Peyer's patch (tissue), 4 donors: ENCODE measurements around the gene SLC39A11. TPM values are rescaled to one million over a fixed set of nuclear protein-coding genes. Genes with fewer than 3 reads are reported as not detected.

ENCODE experiments used
- DNase-seq, 3 donors: peaks; one replicate each; pipeline ENCODE4 v3.0.0-alpha.2; 2017 to 2019
- H3K27ac ChIP-seq, 4 donors: fragments of 200-600 bp; sonication (generic); one replicate each; pipeline ENCODE4 v1.5.1; 2016 to 2019
- H3K27me3 ChIP-seq, 2 donors: fragments of 200-600 bp; sonication (generic); one replicate each; pipeline ENCODE4 v1.5.1; 2019
- H3K36me3 ChIP-seq, 3 donors: fragments of 200-600 bp; sonication (generic); one replicate each; pipeline ENCODE4 v1.5.1; 2016 to 2019
- H3K4me1 ChIP-seq, 4 donors: fragments of 200-600 bp; sonication (generic); one replicate each; pipeline ENCODE4 v1.5.1; 2016 to 2019
- H3K4me3 ChIP-seq, 4 donors: fragments of 200-600 bp; sonication (generic); 1 replicate in 3 of 4; 2 replicates in 1 of 4; pipeline ENCODE4 v1.5.1; 2016 to 2019; ENCODE audit warnings: mild to moderate bottlenecking in 1 of 4
- H3K9me3 ChIP-seq, 4 donors: fragments of 200-600 bp; sonication (generic); one replicate each; pipeline ENCODE4 v1.5.1; 2016 to 2019; ENCODE audit warnings: mild to moderate bottlenecking in 1 of 4
- CTCF ChIP-seq, 6 experiments: fragments of 450-650 bp in 4 of 6; fragments of 200-600 bp in 2 of 6; sonication (generic) in 1 of 6; IDR thresholded peaks; one replicate each; pipeline ENCODE4 v1.5.1; 2017 to 2019; ENCODE audit warnings: antibody characterized with exemption in 6 of 6, mild to moderate bottlenecking in 3 of 6, moderate library complexity in 1 of 6
- POLR2A ChIP-seq, 2 donors: fragments of 450-650 bp; IDR thresholded peaks; one replicate each; pipeline ENCODE4 v1.5.1; 2017; ENCODE audit warnings: antibody characterized with exemption in 2 of 2, mild to moderate bottlenecking in 2 of 2, moderate library complexity in 2 of 2
- total RNA-seq, 4 donors: library from RNA; depleted of rRNA; stranded (reverse); fragments of >200 nt; gene quantifications; one replicate each; pipeline ENCODE4 v1.1.0, GENCODE V29; 2016

Gene SLC39A11
- total RNA-seq, 4 donors from 2014 or later = 39.9 to 91.6 (median 45.7) TPM

- Histone ChIP-seq H3K36me3 (no peaks in the 10 kb centered on the region), H3K4me1 (peaks cover 0 to 31% (median 2%) of the 10 kb centered on the region in 4 donors), H3K9me3 (no peaks in the 10 kb centered on the region), H3K27me3 (no peaks in the 10 kb centered on the region), H3K27ac (peak overlapping the region in 3 of 4 donors; percentile 51 to 87 (median 80)), H3K4me3 (no peak overlapping the region)
- no peak for DNase-seq
- TF ChIP-seq CTCF (IDR thresholded peaks at IDR 0.05) = no peak
- TF ChIP-seq POLR2A (IDR thresholded peaks at IDR 0.05) = no peak
Observed at GRCh38 chr17:72613806-72614292, 478.6 kb downstream of the SLC39A11 start.

- no peak for TF ChIP-seq POLR2A (IDR thresholded peaks at IDR 0.05)
- TF ChIP-seq CTCF (IDR thresholded peaks at IDR 0.05) = no peak
- no peak for DNase-seq
- no peaks in the 10 kb centered on the region for H3K9me3 ChIP-seq
- H3K4me3 ChIP-seq = no peak overlapping the region
- H3K4me1 ChIP-seq = peaks cover 0 to 31% (median 2%) of the 10 kb centered on the region in 4 donors
- H3K36me3 ChIP-seq = no peaks in the 10 kb centered on the region
- no peaks in the 10 kb centered on the region for H3K27me3 ChIP-seq
- peak overlapping the region in 2 of 4 donors; percentile 80 to 87 for H3K27ac ChIP-seq
Observed at GRCh38 chr17:72613396-72613795, 479.1 kb downstream of the SLC39A11 start.

- Histone ChIP-seq H3K27me3 (no peaks in the 10 kb centered on the region), H3K27ac (no peak overlapping the region), H3K9me3 (peaks cover 0 to 3% (median 0%) of the 10 kb centered on the region in 4 donors), H3K4me3 (no peak overlapping the region), H3K36me3 (no peaks in the 10 kb centered on the region), H3K4me1 (peaks cover 0 to 27% (median 0%) of the 10 kb centered on the region in 4 donors)
- TF ChIP-seq POLR2A (IDR thresholded peaks at IDR 0.05) (no peak), CTCF (IDR thresholded peaks at IDR 0.05) (no peak)
- no peak for DNase-seq
Observed at GRCh38 chr17:72611172-72611571, 481.3 kb downstream of the SLC39A11 start.

GRCh38 chr17:72609501-72609900 is 483.0 kb downstream of the SLC39A11 start:
- Histone ChIP-seq H3K4me1 (peaks cover 0 to 17% (median 0%) of the 10 kb centered on the region in 4 donors), H3K4me3 (no peak overlapping the region), H3K27me3 (no peaks in the 10 kb centered on the region), H3K9me3 (peaks cover 0 to 3% (median 0%) of the 10 kb centered on the region in 4 donors), H3K36me3 (no peaks in the 10 kb centered on the region), H3K27ac (no peak overlapping the region)
- TF ChIP-seq CTCF (IDR thresholded peaks at IDR 0.05) (no peak), POLR2A (IDR thresholded peaks at IDR 0.05) (no peak)
- DNase-seq = no peak

GRCh38 chr17:72608436-72608835 is 484.1 kb downstream of the SLC39A11 start:
- Histone ChIP-seq H3K27me3 (no peaks in the 10 kb centered on the region), H3K4me3 (no peak overlapping the region), H3K36me3 (no peaks in the 10 kb centered on the region), H3K9me3 (peaks cover 0 to 3% (median 0%) of the 10 kb centered on the region in 4 donors), H3K4me1 (peaks cover 0 to 6% (median 0%) of the 10 kb centered on the region in 4 donors), H3K27ac (no peak overlapping the region)
- DNase-seq = no peak
- TF ChIP-seq POLR2A (IDR thresholded peaks at IDR 0.05) (no peak), CTCF (IDR thresholded peaks at IDR 0.05) (no peak)
